Lower lobe of right lung (tissue), 2 donors: ENCODE results near the gene PVR. TPM values are rescaled to one million over a fixed set of nuclear protein-coding genes. Genes with fewer than 3 reads are reported as not detected.

Experiments used
- ATAC-seq, 2 donors: fragments of 200-7000 bp; cut with Tn5 transposase; one replicate each; pipeline ENCODE4 v1.9.1; 2020 to 2022; ENCODE audit warnings: mild to moderate bottlenecking in 2 of 2, moderate library complexity in 2 of 2
- DNase-seq: peaks from one replicate; pipeline ENCODE4 v3.0.0-alpha.2; 2020
- H3K27ac ChIP-seq: fragments of 200-600 bp; one replicate; pipeline ENCODE4 v1.8.0; 2022
- H3K27me3 ChIP-seq: fragments of 200-600 bp; one replicate; pipeline ENCODE4 v1.8.0; 2022; ENCODE audit warnings: low read depth
- H3K36me3 ChIP-seq: fragments of 200-600 bp; one replicate; pipeline ENCODE4 v1.8.0; 2022; ENCODE audit warnings: mild to moderate bottlenecking
- H3K4me1 ChIP-seq: fragments of 200-600 bp; one replicate; pipeline ENCODE4 v1.8.0; 2022
- H3K4me3 ChIP-seq: fragments of 200-600 bp; one replicate; pipeline ENCODE4 v1.8.0; 2022; ENCODE audit warnings: mild to moderate bottlenecking
- H3K9me3 ChIP-seq: fragments of 200-600 bp; one replicate; pipeline ENCODE4 v1.8.0; 2022
- CTCF ChIP-seq: fragments of 200-600 bp; IDR thresholded peaks from one replicate; pipeline ENCODE4 v1.8.0; 2022; ENCODE audit warnings: antibody characterized with exemption, mild to moderate bottlenecking
- intact Hi-C: fragments of 100-400 bp; cut with DNase I; formaldehyde crosslinking; loops from one replicate; pipeline ENCODE4 v1.11.0; 2022
- total RNA-seq: library from RNA; stranded (reverse); fragmentation: NEBNext Ultra II Directional; extraction: Animal tissue kit (Norgen Biotek cat#: 25700); gene quantifications from one replicate; pipeline ENCODE4 v1.2.1, GENCODE V29; 2021
- donor health status: DM: no; HTN: yes; CAD: no; lungs with severe emphysema.

Gene PVR
- total RNA-seq, 1 donor from 2014 or later, result 35.0 TPM

GRCh38 chr19:44618640-44619357, 24.9 kb upstream of the PVR start:
- Histone ChIP-seq H3K4me1 (peaks cover 13% of the 10 kb centered on the region), H3K9me3 (no peaks in the 10 kb centered on the region), H3K4me3 (no peak overlapping the region), H3K36me3 (no peaks in the 10 kb centered on the region), H3K27ac (no peak overlapping the region), H3K27me3 (no peaks in the 10 kb centered on the region)
- ATAC-seq (no peak), DNase-seq (no peak)
- intact Hi-C loops, result no loop called here
- TF ChIP-seq CTCF, result no peak

- no peak for TF ChIP-seq CTCF
- Histone ChIP-seq H3K36me3 (no peaks in the 10 kb centered on the region), H3K27ac (no peak overlapping the region), H3K9me3 (no peaks in the 10 kb centered on the region), H3K4me1 (peaks cover 9% of the 10 kb centered on the region), H3K27me3 (no peaks in the 10 kb centered on the region), H3K4me3 (no peak overlapping the region)
- intact Hi-C loops, result no loop called here
- ATAC-seq (no peak), DNase-seq (no peak)
Observed at GRCh38 chr19:44620667-44621066, 23.0 kb upstream of the PVR start.

GRCh38 chr19:44621367-44621766, 22.3 kb upstream of the PVR start:
- intact Hi-C loops, result no loop called here
- Histone ChIP-seq H3K27ac (no peak overlapping the region), H3K36me3 (no peaks in the 10 kb centered on the region), H3K9me3 (no peaks in the 10 kb centered on the region), H3K4me1 (peaks cover 2% of the 10 kb centered on the region), H3K27me3 (no peaks in the 10 kb centered on the region), H3K4me3 (no peak overlapping the region)
- ATAC-seq (no peak), DNase-seq (no peak)
- no peak for TF ChIP-seq CTCF

GRCh38 chr19:44623080-44623479, 20.6 kb upstream of the PVR start:
- Histone ChIP-seq H3K4me1 (no peaks in the 10 kb centered on the region), H3K27me3 (no peaks in the 10 kb centered on the region), H3K4me3 (no peak overlapping the region), H3K27ac (no peak overlapping the region), H3K9me3 (no peaks in the 10 kb centered on the region), H3K36me3 (no peaks in the 10 kb centered on the region)
- DNase-seq (no peak), ATAC-seq (peak; percentile 34 to 63)
- intact Hi-C loops, result no loop called here
- no peak for TF ChIP-seq CTCF

GRCh38 chr19:44623626-44624025, 20.1 kb upstream of the PVR start:
- Histone ChIP-seq H3K4me3 (no peak overlapping the region), H3K27ac (no peak overlapping the region), H3K27me3 (no peaks in the 10 kb centered on the region), H3K36me3 (no peaks in the 10 kb centered on the region), H3K4me1 (no peaks in the 10 kb centered on the region), H3K9me3 (no peaks in the 10 kb centered on the region)
- DNase-seq (no peak), ATAC-seq (no peak)
- TF ChIP-seq CTCF, result no peak
- intact Hi-C loops, result no loop called here
